ENCODE measurements around the gene URB1. TPM values are rescaled to one million over a fixed set of nuclear protein-coding genes. Genes with fewer than 3 reads are reported as not detected.
A peak's percentile ranks its signal among the peaks of the same experiment; 100 is the strongest.

The URB1 gene
- total and polyA plus RNA-seq, 9 of the 15 experiments (the other 6 are each of a cell fraction or from before 2014, with no cell fraction given): 0.97 to 53.6 (median 21.5) TPM

GRCh38 chr21:32392880-32393676 lies at the start of gene URB1 (continued):
- TF ChIP-seq PRDM10 (IDR thresholded peaks at IDR 0.05; ENCODE audit: partially characterized antibody): peak; percentile 85
- peak; percentile 69 for TF ChIP-seq ERF (CRISPR knock-in tag; IDR thresholded peaks at IDR 0.05)
- peak; percentile 16 for TF ChIP-seq NEUROD1 (IDR thresholded peaks at IDR 0.05; ENCODE audit: borderline replicate concordance, low read depth, low read length, partially characterized antibody)
- peak in 1 of 2 experiments; percentile 20; a peak in 1 of 4 replicates for TF ChIP-seq MLX (CRISPR knock-in tag; conservative IDR thresholded peaks at IDR 0.05)
- TF ChIP-seq ZKSCAN1 (IDR thresholded peaks at IDR 0.05; ENCODE audit: low read depth, low read length): no peak
- no peak for TF ChIP-seq POU5F1 (IDR thresholded peaks at IDR 0.05; ENCODE audit: borderline replicate concordance, low read depth, low read length, partially characterized antibody)
- TF ChIP-seq ZC3H8 (IDR thresholded peaks at IDR 0.05): no peak
- TF ChIP-seq ZNF766 (CRISPR knock-in tag; conservative IDR thresholded peaks at IDR 0.05): no peak
- TF ChIP-seq ZNF76 (CRISPR knock-in tag; IDR thresholded peaks at IDR 0.05; ENCODE audit: borderline replicate concordance): peak; percentile 64; the same call in 1 of the 2 replicates
- TF ChIP-seq TAF1 (IDR thresholded peaks at IDR 0.05; ENCODE audit: control insufficient read depth, extremely low read depth, insufficient read depth, low read length, severe bottlenecking): peak; percentile 78
- peak; percentile 66; the same call in 1 of the 2 replicates for TF ChIP-seq NFRKB (IDR thresholded peaks at IDR 0.05; ENCODE audit: low read depth)
- TF ChIP-seq HMGN3 (IDR thresholded peaks at IDR 0.05; ENCODE audit: borderline replicate concordance, extremely low read depth, insufficient read length, low read depth, low read length): peak; percentile 69
- TF ChIP-seq ZNF408 (CRISPR knock-in tag; IDR thresholded peaks at IDR 0.05; ENCODE audit: low read depth): no peak
- TF ChIP-seq VEZF1 (CRISPR knock-in tag; IDR thresholded peaks at IDR 0.05): peak; percentile 60; the same call in 1 of the 2 replicates
- TF ChIP-seq ELF1 (tag; IDR thresholded peaks at IDR 0.05): peak; percentile 78; the same call in 1 of the 2 replicates
- 0 out of 2 replicates have a peak, but pooled peaks have one; percentile 23 for TF ChIP-seq ZBTB12 (CRISPR knock-in tag; IDR thresholded peaks at IDR 0.05)
- TF ChIP-seq KAT7 (CRISPR knock-in tag; IDR thresholded peaks at IDR 0.05; ENCODE audit: borderline replicate concordance): peak; percentile 36; the same call in 1 of the 2 replicates
- no peak for TF ChIP-seq IRF9 (tag; IDR thresholded peaks at IDR 0.05)
